Aorta (tissue), 5 donors: Measurements from ENCODE around the gene LIN28B. TPM values are rescaled to one million over a fixed set of nuclear protein-coding genes. Genes with fewer than 3 reads are reported as not detected.
A peak's percentile ranks its signal among the peaks of the same experiment; 100 is the strongest.
"Not testable (repeated sequence)": the region's sequence is repeated elsewhere in the genome, so short reads cannot be mapped to it uniquely, and the experiment has no call there.

Source experiments
- ATAC-seq: fragments of 200-7000 bp; cut with Tn5 transposase; one replicate; pipeline ENCODE4 v1.9.1; 2022; ENCODE audit warnings: moderate library complexity; ENCODE audit not compliant: low FRiP score
- DNase-seq, 2 donors: peaks; one replicate each; pipeline ENCODE4 v3.0.0-alpha.2; 2020
- H3K27ac ChIP-seq, 2 donors: one replicate each; pipeline ENCODE4 v1.5.1; 2013; ENCODE audit warnings: low read length in 2 of 2, mild to moderate bottlenecking in 2 of 2, moderate library complexity in 2 of 2, control low read depth in 1 of 2, inconsistent platforms in 1 of 2, low read depth in 1 of 2
- H3K27me3 ChIP-seq, 2 donors: one replicate each; pipeline ENCODE4 v1.6.1; 2013; ENCODE audit warnings: control low read depth in 1 of 2, low read length in 1 of 2, mild to moderate bottlenecking in 1 of 2, moderate library complexity in 1 of 2; ENCODE audit not compliant: insufficient read depth in 2 of 2, control insufficient read depth in 1 of 2
- H3K36me3 ChIP-seq, 2 donors: one replicate each; pipeline ENCODE4 v1.6.1; 2013; ENCODE audit warnings: control low read depth in 1 of 2, low read length in 1 of 2, mild to moderate bottlenecking in 1 of 2; ENCODE audit not compliant: insufficient read depth in 2 of 2, control insufficient read depth in 1 of 2
- H3K4me1 ChIP-seq, 2 donors: one replicate each; pipeline ENCODE4 v1.6.1; 2013; ENCODE audit warnings: low read length in 2 of 2, control low read depth in 1 of 2, mild to moderate bottlenecking in 1 of 2, moderate library complexity in 1 of 2; ENCODE audit not compliant: insufficient read depth in 2 of 2, control insufficient read depth in 1 of 2
- H3K4me3 ChIP-seq, 2 donors: one replicate each; pipeline ENCODE4 v1.5.1; 2013; ENCODE audit warnings: low read length in 2 of 2, control low read depth in 1 of 2, mild to moderate bottlenecking in 1 of 2
- H3K9me3 ChIP-seq: one replicate; pipeline ENCODE4 v1.6.1; 2013; ENCODE audit warnings: mild to moderate bottlenecking, low read length; ENCODE audit not compliant: control insufficient read depth
- WGBS, 2 donors: extraction: QIAGEN DNeasy Blood & Tissue Kit; methylation state at CpG; one replicate each; pipeline ENCODE4 v1.1.7; 2013; 5-methylcytosine and 5-hydroxymethylcytosine counted together
- intact Hi-C, 2 donors: fragments of 100-400 bp; cut with DNase I; formaldehyde crosslinking; loops; one replicate each; pipeline versions ENCODE4 v1.14.2 to v1.15.0; 2022
- polyA plus RNA-seq, 2 donors: library from polyadenylated mRNA; stranded (reverse); fragments of 200-250 nt; gene quantifications; one replicate each; pipeline ENCODE4 v1.2.3, GENCODE V29; 2013
- total RNA-seq, 2 donors: library from RNA; stranded (reverse); fragmentation: NEBNext Ultra II Directional; extraction: Animal tissue kit (Norgen Biotek cat#: 25700); gene quantifications; one replicate each; pipeline ENCODE4 v1.2.1, GENCODE V29; 2021
- donor health status: healthy with polysubstance abuse.
- donor health status: Bipolar disorder and iron deficiency.
- donor health status: DM: no; HTN: no; CAD: no.
- donor health status: DM: no; HTN: no; CAD: no.
- donor health status: DM: yes; HTN: yes; CAD: no.

The LIN28B gene
- total and polyA plus RNA-seq, 4 donors = not detected

- 7% methylated on average over 53 to 88 of the region's 88 CpGs for WGBS, 2 donors
- H3K36me3 ChIP-seq = no peaks in the 10 kb centered on the region
- H3K27ac ChIP-seq = no peak overlapping the region
- intact Hi-C loops = no loop called here
- H3K27me3 ChIP-seq = no peaks in the 10 kb centered on the region
- no peaks in the 10 kb centered on the region for H3K4me1 ChIP-seq
- DNase-seq (peak in 1 of 2 donors; percentile 75), ATAC-seq (no peak)
- H3K4me3 ChIP-seq = no peak overlapping the region
- H3K9me3 ChIP-seq = peaks cover 2% of the 10 kb centered on the region
These were observed 16.5 kb upstream of the LIN28B start for GRCh38 chr6:104940238-104940892.

GRCh38 chr6:104940893-104941728 is 15.8 kb upstream of the LIN28B start:
- Histone ChIP-seq H3K4me3 (peak overlapping the region in 1 of 2 donors; percentile 44), H3K27ac (no peak overlapping the region), H3K27me3 (no peaks in the 10 kb centered on the region), H3K9me3 (peaks cover 2% of the 10 kb centered on the region), H3K36me3 (no peaks in the 10 kb centered on the region), H3K4me1 (no peaks in the 10 kb centered on the region)
- ATAC-seq = peak; percentile 68
- peak in 1 of 2 donors; percentile 76 for DNase-seq
- WGBS, 2 donors = 1 to 3% methylated on average over 84 to 104 of the region's 104 CpGs
- intact Hi-C loops = no loop called here

GRCh38 chr6:104941729-104942091 is 15.2 kb upstream of the LIN28B start:
- 14 to 18% methylated on average over 7 of the region's 7 CpGs for WGBS, 2 donors
- Histone ChIP-seq H3K4me1 (no peaks in the 10 kb centered on the region), H3K36me3 (no peaks in the 10 kb centered on the region), H3K27ac (no peak overlapping the region), H3K4me3 (no peak overlapping the region), H3K27me3 (no peaks in the 10 kb centered on the region), H3K9me3 (peaks cover 2% of the 10 kb centered on the region)
- intact Hi-C loops = no loop called here
- DNase-seq = no peak
- ATAC-seq = no peak

GRCh38 chr6:104943781-104944180 is 13.1 kb upstream of the LIN28B start:
- no peak overlapping the region for H3K27ac ChIP-seq
- ATAC-seq (no peak), DNase-seq (no peak)
- H3K9me3 ChIP-seq = peaks cover 2% of the 10 kb centered on the region
- intact Hi-C loops = no loop called here
- no peaks in the 10 kb centered on the region for H3K4me1 ChIP-seq
- WGBS, 2 donors = 34 to 45% methylated on average over 3 of the region's 3 CpGs
- no peaks in the 10 kb centered on the region for H3K27me3 ChIP-seq
- H3K4me3 ChIP-seq = no peak overlapping the region
- no peaks in the 10 kb centered on the region for H3K36me3 ChIP-seq

- Histone ChIP-seq H3K4me3 (no peak overlapping the region), H3K27ac (no peak overlapping the region), H3K36me3 (no peaks in the 10 kb centered on the region), H3K27me3 (no peaks in the 10 kb centered on the region), H3K4me1 (no peaks in the 10 kb centered on the region), H3K9me3 (no peaks in the 10 kb centered on the region)
- ATAC-seq = no peak
- WGBS, 2 donors = 45 to 46% methylated on average over 2 of the region's 2 CpGs
- DNase-seq = no peak
- intact Hi-C loops = no loop called here
These were observed 7.7 kb upstream of the LIN28B start for GRCh38 chr6:104949206-104949605.

GRCh38 chr6:104951677-104952076 is 5.2 kb upstream of the LIN28B start:
- Histone ChIP-seq H3K27ac (no peak overlapping the region), H3K4me3 (no peak overlapping the region), H3K27me3 (no peaks in the 10 kb centered on the region), H3K4me1 (no peaks in the 10 kb centered on the region), H3K9me3 (no peaks in the 10 kb centered on the region), H3K36me3 (no peaks in the 10 kb centered on the region)
- intact Hi-C loops = no loop called here
- no peak for ATAC-seq
- no peak for DNase-seq
- WGBS, 2 donors = 57 to 59% methylated on average over 1 of the region's 1 CpG

- H3K27ac ChIP-seq = no peak overlapping the region
- WGBS, 2 donors = 10 to 12% methylated on average over 33 of the region's 33 CpGs
- no peaks in the 10 kb centered on the region for H3K27me3 ChIP-seq
- intact Hi-C loops = no loop called here
- H3K9me3 ChIP-seq = no peaks in the 10 kb centered on the region
- H3K4me1 ChIP-seq = no peaks in the 10 kb centered on the region
- H3K4me3 ChIP-seq = no peak overlapping the region
- ATAC-seq = no peak
- no peaks in the 10 kb centered on the region for H3K36me3 ChIP-seq
- peak in 1 of 2 donors; percentile 76 for DNase-seq
These were observed 4.0 kb upstream of the LIN28B start for GRCh38 chr6:104952911-104953399.

- H3K9me3 ChIP-seq, DNase-seq, H3K27ac ChIP-seq, H3K4me3 ChIP-seq, ATAC-seq, intact Hi-C loops, H3K4me1 ChIP-seq, H3K27me3 ChIP-seq, H3K36me3 ChIP-seq: not testable (repeated sequence)
- WGBS, 2 donors = 10 to 12% methylated on average over 20 to 22 of the region's 22 CpGs
These were observed 3.3 kb upstream of the LIN28B start for GRCh38 chr6:104953400-104954189.
